C4-2B (cell line): Measurements from ENCODE around the gene DCDC2.
"Not testable (repeated sequence)": the region's sequence is repeated elsewhere in the genome, so short reads cannot be mapped to it uniquely, and the experiment has no call there.

Experiments
- H3K27ac ChIP-seq: fragments of 450-650 bp; 2 replicates; pipeline ENCODE4 v1.5.1; 2017
- CTCF ChIP-seq: fragments of 450-650 bp; conservative IDR thresholded peaks from 2 replicates; pipeline ENCODE4 v1.5.1; 2017; ENCODE audit warnings: mild to moderate bottlenecking
- ZFX ChIP-seq: fragments of 450-650 bp; IDR thresholded peaks from 2 replicates; pipeline ENCODE4 v1.6.1; 2017

DCDC2 gene

GRCh38 chr6:24240380-24240928, 117.4 kb downstream of the DCDC2 start:
- H3K27ac ChIP-seq = no peak overlapping the region
- no peak for TF ChIP-seq CTCF
- no peak for TF ChIP-seq ZFX

- TF ChIP-seq ZFX = no peak
- no peak for TF ChIP-seq CTCF
- H3K27ac ChIP-seq = no peak overlapping the region
Observed at GRCh38 chr6:24238700-24239099, 119.2 kb downstream of the DCDC2 start.

- H3K27ac ChIP-seq = not testable (repeated sequence)
Observed at GRCh38 chr6:24236779-24237178, 121.1 kb downstream of the DCDC2 start.

GRCh38 chr6:24233813-24234442, 123.9 kb downstream of the DCDC2 start:
- TF ChIP-seq CTCF (no peak), ZFX (no peak)
- H3K27ac ChIP-seq = no peak overlapping the region

- no peak overlapping the region for H3K27ac ChIP-seq
- no peak for TF ChIP-seq ZFX
- TF ChIP-seq CTCF = no peak
Observed at GRCh38 chr6:24231438-24231977, 126.4 kb downstream of the DCDC2 start.

- H3K27ac ChIP-seq = no peak overlapping the region
- TF ChIP-seq CTCF (no peak), ZFX (no peak)
Observed at GRCh38 chr6:24229696-24230405, 128.0 kb downstream of the DCDC2 start.

- TF ChIP-seq ZFX (no peak), CTCF (no peak)
- no peak overlapping the region for H3K27ac ChIP-seq
Observed at GRCh38 chr6:24228681-24229255, 129.1 kb downstream of the DCDC2 start.
